H1 (cell line): Measurements from ENCODE around the gene FSCN2. TPM values are rescaled to one million over a fixed set of nuclear protein-coding genes. Genes with fewer than 3 reads are reported as not detected.
A peak's percentile ranks its signal among the peaks of the same experiment; 100 is the strongest.

ENCODE experiments used
- CTCF ChIA-PET: fragments of 300-600 bp; sonication (Branson Sonifier 250); formaldehyde crosslinking; loops from one replicate; lab custom pipeline; 2021; ENCODE audit not compliant: partially characterized antibody; lab: Charles Lee
- POLR2A ChIA-PET: fragments of 300-600 bp; sonication (Branson Sonifier 250); formaldehyde crosslinking; loops from one replicate; lab custom pipeline; 2021; ENCODE audit warnings: inconsistent platforms; ENCODE audit not compliant: partially characterized antibody; lab: Charles Lee
- DNase-seq, 2 experiments: peaks; one replicate each; pipeline versions ENCODE4 v3.0.0 to v3.0.0-alpha.2; 2010 to 2022; ENCODE audit warnings: low spot score in 2 of 2, low read depth in 1 of 2, mixed read lengths in 1 of 2
- FAIRE-seq: peaks from 2 replicates; lab custom pipeline; 2011; peaks lifted over from hg19 to GRCh38; lab: Jason Lieb, UNC
- H2AFZ ChIP-seq: 2 replicates; pipeline ENCODE4 v1.8.1; 2012; ENCODE audit warnings: low read length, inconsistent platforms
- H2AK5ac ChIP-seq: 2 replicates; pipeline ENCODE4 v1.6.1; 2013; ENCODE audit warnings: low read depth, low read length
- H2BK120ac ChIP-seq: replicated peaks from 2 replicates; pipeline ENCODE3; 2013; ENCODE audit warnings: low read depth, low read length, inconsistent platforms
- H2BK12ac ChIP-seq: 2 replicates; pipeline ENCODE4 v1.6.1; 2013; ENCODE audit warnings: low read depth, low read length
- H2BK15ac ChIP-seq: 2 replicates; pipeline ENCODE4 v1.6.1; 2013; ENCODE audit warnings: low read length
- H2BK20ac ChIP-seq: 2 replicates; pipeline ENCODE4 v1.6.1; 2013; ENCODE audit warnings: low read length
- H2BK5ac ChIP-seq: 2 replicates; pipeline ENCODE4 v1.6.1; 2013; ENCODE audit warnings: low read depth, low read length
- H3K14ac ChIP-seq: 2 replicates; pipeline ENCODE4 v1.6.1; 2013; ENCODE audit warnings: inconsistent platforms; ENCODE audit not compliant: insufficient read length
- H3K18ac ChIP-seq: 2 replicates; pipeline ENCODE4 v1.6.1; 2013; ENCODE audit warnings: low read length; ENCODE audit errors: extremely low read depth
- H3K23ac ChIP-seq: 2 replicates; pipeline ENCODE4 v1.6.1; 2013; ENCODE audit warnings: inconsistent platforms; ENCODE audit not compliant: insufficient read length
- H3K23me2 ChIP-seq: 2 replicates; pipeline ENCODE4 v1.6.1; 2013; ENCODE audit warnings: low read depth, low read length
- H3K27ac ChIP-seq: 2 replicates; pipeline ENCODE4 v1.6.1; 2011; ENCODE audit warnings: low read depth, low read length, inconsistent platforms
- H3K27me3 ChIP-seq, 4 experiments: replicated peaks in 1 of 4; 1 replicate in 1 of 4; 2 replicates in 3 of 4; pipeline versions ENCODE4 v1.6.1 to v1.8.1; 2011 to 2013; ENCODE audit warnings: low read length in 3 of 4, mild to moderate bottlenecking in 3 of 4, inconsistent platforms in 2 of 4, mixed read lengths in 2 of 4, moderate library complexity in 1 of 4; ENCODE audit not compliant: control insufficient read depth in 3 of 4, insufficient read depth in 3 of 4; ENCODE audit errors: extremely low read depth in 1 of 4
- H3K36me3 ChIP-seq, 4 experiments: 2 replicates each; pipeline versions ENCODE4 v1.6.1 to v1.8.1; 2011 to 2013; ENCODE audit warnings: mild to moderate bottlenecking in 4 of 4, low read length in 3 of 4, moderate library complexity in 2 of 4, control low read depth in 1 of 4, inconsistent platforms in 1 of 4; ENCODE audit not compliant: insufficient read depth in 4 of 4, control insufficient read depth in 2 of 4
- H3K4ac ChIP-seq: replicated peaks from 2 replicates; pipeline ENCODE3; 2013; ENCODE audit warnings: low read length, low read depth, mixed read lengths, inconsistent platforms; ENCODE audit not compliant: insufficient read length
- H3K4me1 ChIP-seq, 4 experiments: replicated peaks in 1 of 4; 1 replicate in 1 of 4; 2 replicates in 3 of 4; pipeline versions ENCODE4 v1.6.1 to v1.8.1; 2011 to 2013; ENCODE audit warnings: low read length in 3 of 4, inconsistent platforms in 2 of 4, mixed read lengths in 1 of 4; ENCODE audit not compliant: insufficient read depth in 4 of 4, control insufficient read depth in 3 of 4
- H3K4me2 ChIP-seq, 2 experiments: 2 replicates each; pipeline versions ENCODE4 v1.6.1 to v1.8.1; 2011 to 2013; ENCODE audit warnings: low read depth in 2 of 2, low read length in 2 of 2, control low read depth in 1 of 2, inconsistent platforms in 1 of 2, mild to moderate bottlenecking in 1 of 2; ENCODE audit not compliant: insufficient read depth in 1 of 2
- H3K4me3 ChIP-seq, 4 experiments: fragments of 200-600, 300-600 bp in 1 of 4; sonication (generic), shearing (Covaris generic), sonication (Bioruptor Twin) in 1 of 4; 2 replicates each; pipeline versions ENCODE4 v1.5.1 to v1.8.1; 2011 to 2016; ENCODE audit warnings: low read length in 4 of 4, low read depth in 3 of 4, control low read depth in 2 of 4, inconsistent platforms in 2 of 4, mild to moderate bottlenecking in 2 of 4, mixed read lengths in 1 of 4, moderate library complexity in 1 of 4; ENCODE audit not compliant: insufficient read depth in 2 of 4; ENCODE audit errors: extremely low read depth in 1 of 4
- H3K56ac ChIP-seq: replicated peaks from 2 replicates; pipeline ENCODE3; 2013; ENCODE audit warnings: low read depth, mild to moderate bottlenecking, mixed read lengths, low read length, inconsistent platforms; ENCODE audit not compliant: insufficient read length
- H3K79me1 ChIP-seq: 2 replicates; pipeline ENCODE4 v1.6.1; 2013; ENCODE audit warnings: low read depth, low read length, control low read depth
- H3K79me2 ChIP-seq, 2 experiments: 2 replicates each; pipeline versions ENCODE4 v1.6.1 to v1.8.1; 2012 to 2013; ENCODE audit warnings: low read length in 2 of 2, mild to moderate bottlenecking in 2 of 2, inconsistent platforms in 1 of 2; ENCODE audit not compliant: insufficient read depth in 2 of 2, control insufficient read depth in 1 of 2
- H3K9ac ChIP-seq, 4 experiments: replicated peaks in 1 of 4; 1 replicate in 1 of 4; 2 replicates in 3 of 4; pipeline versions ENCODE4 v1.6.1 to v1.8.1; 2011 to 2013; ENCODE audit warnings: low read depth in 3 of 4, low read length in 3 of 4, control low read depth in 2 of 4, mild to moderate bottlenecking in 2 of 4, moderate library complexity in 2 of 4, inconsistent platforms in 1 of 4; ENCODE audit errors: extremely low read depth in 1 of 4
- H3K9me3 ChIP-seq, 2 experiments: 2 replicates each; pipeline versions ENCODE4 v1.6.1 to v1.8.1; 2012 to 2013; ENCODE audit warnings: mild to moderate bottlenecking in 2 of 2, moderate library complexity in 2 of 2, control low read depth in 1 of 2, inconsistent platforms in 1 of 2, low read depth in 1 of 2, low read length in 1 of 2, mixed read lengths in 1 of 2; ENCODE audit not compliant: insufficient read depth in 2 of 2
- H4K20me1 ChIP-seq, 2 experiments: replicated peaks in 1 of 2; 2 replicates each; pipeline versions ENCODE3 to v1.8.1; 2011 to 2013; ENCODE audit warnings: inconsistent platforms in 2 of 2, low read length in 2 of 2, mild to moderate bottlenecking in 1 of 2; ENCODE audit not compliant: insufficient read depth in 2 of 2, control insufficient read depth in 1 of 2
- H4K5ac ChIP-seq: 2 replicates; pipeline ENCODE4 v1.6.1; 2013; ENCODE audit warnings: low read length, low read depth, mixed read lengths, inconsistent platforms; ENCODE audit not compliant: insufficient read length
- H4K8ac ChIP-seq: 2 replicates; pipeline ENCODE4 v1.8.0; 2013; ENCODE audit warnings: mild to moderate bottlenecking, moderate library complexity, low read length, inconsistent platforms; ENCODE audit not compliant: insufficient read depth; ENCODE audit errors: extremely low read depth
- H4K91ac ChIP-seq: replicated peaks from 2 replicates; pipeline ENCODE3; 2013; ENCODE audit warnings: low read length, mixed read lengths, inconsistent platforms; ENCODE audit not compliant: insufficient read length
- CTCF ChIP-seq, 3 experiments: IDR thresholded peaks; 1 replicate in 2 of 3; 2 replicates in 1 of 3; pipeline versions ENCODE4 v1.5.1 to v1.6.1; 2011; ENCODE audit warnings: low read length in 3 of 3, mild to moderate bottlenecking in 3 of 3, inconsistent platforms in 2 of 3, low read depth in 1 of 3, moderate library complexity in 1 of 3; ENCODE audit not compliant: insufficient read depth in 1 of 3; ENCODE audit errors: control extremely low read depth in 1 of 3
- FOSL1 ChIP-seq: IDR thresholded peaks from 2 replicates; pipeline ENCODE4 v1.6.1; 2011; ENCODE audit warnings: mild to moderate bottlenecking, low read depth, low read length, moderate library complexity; ENCODE audit not compliant: insufficient read depth
- GABPA ChIP-seq: IDR thresholded peaks from 2 replicates; pipeline ENCODE4 v1.6.1; 2011; ENCODE audit warnings: mild to moderate bottlenecking, low read length, moderate library complexity, borderline replicate concordance; ENCODE audit not compliant: insufficient read depth
- GTF2F1 ChIP-seq: IDR thresholded peaks from 2 replicates; pipeline ENCODE4 v1.6.1; 2012; ENCODE audit warnings: low read depth, low read length, improper control_type of control experiment, borderline replicate concordance
- PHF8 ChIP-seq: fragments of 200-600 bp; sonication (generic); conservative IDR thresholded peaks from 2 replicates; pipeline ENCODE4 v1.7.1; 2012; ENCODE audit warnings: low read depth, mild to moderate bottlenecking, inconsistent platforms, low read length, moderate library complexity
- SIRT6 ChIP-seq: IDR thresholded peaks from one replicate; pipeline ENCODE4 v1.7.1; 2012; ENCODE audit warnings: low read length, inconsistent platforms
- SP1 ChIP-seq: IDR thresholded peaks from 2 replicates; pipeline ENCODE4 v1.6.1; 2011; ENCODE audit warnings: low read depth, low read length
- SP2 ChIP-seq: IDR thresholded peaks from 2 replicates; pipeline ENCODE4 v1.6.1; 2012; ENCODE audit warnings: mild to moderate bottlenecking, low read length, inconsistent platforms
- SUZ12 ChIP-seq: fragments of 200-600 bp; sonication (generic); IDR thresholded peaks from 2 replicates; pipeline ENCODE4 v1.6.1; 2012; ENCODE audit warnings: mild to moderate bottlenecking, inconsistent platforms, low read length, moderate library complexity, mixed read lengths
- WGBS, 2 experiments: shearing (Covaris generic) in 1 of 2; methylation state at CpG; one replicate each; pipeline versions ENCODE4 v1.1.6 to v1.1.7; 2013 to 2015; ENCODE audit warnings: low lambda C conversion rate in 2 of 2, mixed read lengths in 2 of 2, inconsistent platforms in 1 of 2, low coverage in 1 of 2, missing lambda C conversion rate in 1 of 2; ENCODE audit not compliant: insufficient replicate concordance in 2 of 2, insufficient coverage in 1 of 2, insufficient read length in 1 of 2; ENCODE audit errors: extremely low coverage in 1 of 2, missing lambda C conversion rate in 1 of 2; 5-methylcytosine and 5-hydroxymethylcytosine counted together
- polyA plus RNA-seq, 7 experiments: library from polyadenylated mRNA; depleted of rRNA in 3 of 7; stranded (reverse) in 5 of 7; unstranded in 2 of 7; fragments of >200 nt in 5 of 7; fragments of 200-250 nt in 2 of 7; gene quantifications; 1 replicate in 5 of 7; 2 replicates in 1 of 7; 4 replicates in 1 of 7; pipeline versions ENCODE4 v1.2.1 to v1.2.3, GENCODE V29; 2011 to 2013; ENCODE audit warnings: missing spikeins in 2 of 7, mixed read lengths in 2 of 7
- total RNA-seq: library from RNA; stranded (reverse); fragmentation: NEBNext Ultra II Directional; extraction: Animal tissue kit (Norgen Biotek cat#: 25700); gene quantifications from 2 replicates; pipeline ENCODE4 v1.2.1, GENCODE V29; 2021

Gene FSCN2
- total and polyA plus RNA-seq, 2 of the 8 experiments (the other 6 are each of a cell fraction or from before 2014, with no cell fraction given) = 0.18 to 0.30 TPM

GRCh38 chr17:81524039-81524864 is 3.9 kb upstream of the FSCN2 start:
- Histone ChIP-seq H3K23ac (no peak overlapping the region), H3K23me2 (peaks cover 5% of the 10 kb centered on the region; the same call in 1 of the 2 replicates), H2BK5ac (no peak overlapping the region), H2BK120ac (no peak overlapping the region), H2AFZ (no peak overlapping the region), H3K27ac (no peak overlapping the region), H3K9me3 (no peaks in the 10 kb centered on the region), H2AK5ac (peak overlapping the region; percentile 39; the same call in 1 of the 2 replicates), H3K36me3 (no peaks in the 10 kb centered on the region), H4K8ac (peak overlapping the region; percentile 68; the same call in 1 of the 2 replicates), H3K4me1 (peaks cover 0 to 26% (median 14%) of the 10 kb centered on the region in 4 experiments; a peak in 6 of 7 replicates), H3K79me1 (no peaks in the 10 kb centered on the region), H4K91ac (peak overlapping the region; percentile 84), H3K4ac (no peak overlapping the region), H4K20me1 (peaks cover 2 to 7% of the 10 kb centered on the region in 2 experiments), H3K27me3 (peaks cover 0 to 25% (median 16%) of the 10 kb centered on the region in 4 experiments; a peak in 5 of 7 replicates), H3K9ac (no peak overlapping the region), H3K14ac (no peak overlapping the region), H3K56ac (no peak overlapping the region), H2BK20ac (no peak overlapping the region), H2BK15ac (peak overlapping the region; percentile 81; the same call in 1 of the 2 replicates), H3K79me2 (no peaks in the 10 kb centered on the region), H3K4me3 (no peak overlapping the region), H4K5ac (no peak overlapping the region), H3K18ac (no peak overlapping the region), H2BK12ac (peak overlapping the region; percentile 92; the same call in 1 of the 2 replicates), H3K4me2 (no peak overlapping the region)
- ChIA-PET CTCF (interaction anchor here (1.2 to 2.4 kb wide), 6 partner anchors 10 to 271 kb away, joined by 3 to 13 read pairs (median 6); no protein-coding TSS in a partner anchor), POLR2A (interaction anchor here (1.0 to 30.5 kb wide), 5 partner anchors 12 to 273 kb away, joined by 3 to 1004 read pairs (median 3); partner anchors contain the start of gene ACTG1)
- no peak for FAIRE-seq
- no peak for DNase-seq
- 88% methylated on average over 12 of the region's 18 CpGs; no CpG with 5 or more reads in 1 of the 2 experiments for WGBS, 2 experiments
- TF ChIP-seq CTCF (IDR thresholded peaks at IDR 0.05; ENCODE audit: control extremely low read depth in 1 of 3, insufficient read depth in 1 of 3, low read depth in 1 of 3, low read length in 3 of 3) (no peak), SIRT6 (no peak), SP1 (no peak), GABPA (no peak), GTF2F1 (no peak), SUZ12 (no peak), FOSL1 (no peak), SP2 (no peak), PHF8 (no peak)
